Esophagus muscularis mucosa (tissue), 4 donors: ENCODE results near the gene PTPRN2.

Experiments used
- EP300 ChIP-seq: sonication (generic); formaldehyde crosslinking; IDR thresholded peaks from one replicate; pipeline ENCODE4 v1.6.1; 2017; ENCODE audit warnings: antibody characterized with exemption
- POLR2A ChIP-seq: fragments of 450-650 bp; IDR thresholded peaks from one replicate; pipeline ENCODE4 v1.6.1; 2017; ENCODE audit warnings: antibody characterized with exemption, moderate library complexity, mild to moderate bottlenecking, low read depth
- POLR2AphosphoS5 ChIP-seq, 2 donors: sonication (generic); formaldehyde crosslinking; IDR thresholded peaks; one replicate each; pipeline ENCODE4 v1.6.1; 2017; ENCODE audit warnings: antibody characterized with exemption in 2 of 2
- TF ChIP-seq, protein P1 (sequence below), 3 experiments: fragments of 200-600 bp in 2 of 3; fragments of 450-650 bp in 1 of 3; sonication (generic) in 2 of 3; IDR thresholded peaks; one replicate each; pipeline ENCODE4 v1.5.1; 2017 to 2019; ENCODE audit warnings: antibody characterized with exemption in 3 of 3, mild to moderate bottlenecking in 2 of 3, moderate library complexity in 1 of 3

DNA sequence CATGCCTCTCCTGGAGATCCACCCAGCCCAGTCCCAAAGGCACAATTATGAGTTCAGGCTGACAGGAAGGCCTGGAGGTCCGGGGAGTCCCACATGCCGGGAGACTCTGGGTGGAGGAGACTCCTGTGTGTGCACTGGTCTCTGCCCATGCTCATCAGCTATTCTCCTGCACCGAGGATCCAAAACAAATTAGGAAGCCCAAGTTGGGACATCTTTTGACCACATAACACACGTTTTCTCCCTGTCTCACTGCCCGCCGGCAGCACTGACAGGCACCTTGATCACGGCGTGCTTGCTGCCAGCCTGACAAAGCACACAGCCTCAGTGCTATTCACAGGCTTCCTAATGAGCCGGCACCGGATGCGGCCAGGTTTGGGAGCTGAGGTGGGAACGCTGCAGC is 412.7 kb downstream of the PTPRN2 start:
- TF ChIP-seq EP300 (no peak), POLR2A (no peak), POLR2AphosphoS5 (IDR thresholded peaks at IDR 0.05) (no peak)
- TF ChIP-seq, protein P1, sequence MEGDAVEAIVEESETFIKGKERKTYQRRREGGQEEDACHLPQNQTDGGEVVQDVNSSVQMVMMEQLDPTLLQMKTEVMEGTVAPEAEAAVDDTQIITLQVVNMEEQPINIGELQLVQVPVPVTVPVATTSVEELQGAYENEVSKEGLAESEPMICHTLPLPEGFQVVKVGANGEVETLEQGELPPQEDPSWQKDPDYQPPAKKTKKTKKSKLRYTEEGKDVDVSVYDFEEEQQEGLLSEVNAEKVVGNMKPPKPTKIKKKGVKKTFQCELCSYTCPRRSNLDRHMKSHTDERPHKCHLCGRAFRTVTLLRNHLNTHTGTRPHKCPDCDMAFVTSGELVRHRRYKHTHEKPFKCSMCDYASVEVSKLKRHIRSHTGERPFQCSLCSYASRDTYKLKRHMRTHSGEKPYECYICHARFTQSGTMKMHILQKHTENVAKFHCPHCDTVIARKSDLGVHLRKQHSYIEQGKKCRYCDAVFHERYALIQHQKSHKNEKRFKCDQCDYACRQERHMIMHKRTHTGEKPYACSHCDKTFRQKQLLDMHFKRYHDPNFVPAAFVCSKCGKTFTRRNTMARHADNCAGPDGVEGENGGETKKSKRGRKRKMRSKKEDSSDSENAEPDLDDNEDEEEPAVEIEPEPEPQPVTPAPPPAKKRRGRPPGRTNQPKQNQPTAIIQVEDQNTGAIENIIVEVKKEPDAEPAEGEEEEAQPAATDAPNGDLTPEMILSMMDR (IDR thresholded peaks at IDR 0.05), result no peak
